Stimulated activated CD4-positive, alpha-beta T cell treated with anti-CD3 and anti-CD28 coated beads, Interleukin-2, amount 100 ng/mL, for 4 hours (primary cell): ENCODE data around the gene HHEX.
"Not testable (repeated sequence)": the region's sequence is repeated elsewhere in the genome, so short reads cannot be mapped to it uniquely, and the experiment has no call there.

ENCODE experiments used
- DNase-seq: peaks from one replicate; pipeline ENCODE4 v3.0.0-alpha.2; 2020; ENCODE audit warnings: low read depth

The HHEX gene

GRCh38 chr10:92689663-92690210 is at the start of gene HHEX:
Gene HHEX (plus strand): TSS chr10:92689955. CDS start chr10:92689987, 32 bp downstream.
- no peak for DNase-seq

DNA sequence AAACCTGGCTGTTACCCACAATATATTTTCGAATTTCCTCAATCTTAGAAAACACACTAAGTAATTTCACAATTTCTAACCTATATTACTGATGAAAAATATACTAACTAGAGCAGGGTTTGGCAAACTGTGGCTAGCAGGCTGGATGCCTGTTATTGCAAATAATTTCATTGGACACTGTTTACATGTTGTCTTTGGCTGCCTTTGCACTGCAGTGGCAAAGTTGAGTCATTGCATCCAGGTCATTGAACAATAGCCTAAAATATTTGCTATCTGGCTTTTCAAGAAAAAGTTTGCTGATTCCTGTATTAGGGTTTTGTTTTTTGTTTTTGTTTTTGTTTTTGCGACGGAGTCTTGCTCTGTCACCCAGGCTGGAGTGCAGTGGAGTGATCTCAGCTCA is 49.6 kb upstream of the HHEX start:
- no peak for DNase-seq

DNA sequence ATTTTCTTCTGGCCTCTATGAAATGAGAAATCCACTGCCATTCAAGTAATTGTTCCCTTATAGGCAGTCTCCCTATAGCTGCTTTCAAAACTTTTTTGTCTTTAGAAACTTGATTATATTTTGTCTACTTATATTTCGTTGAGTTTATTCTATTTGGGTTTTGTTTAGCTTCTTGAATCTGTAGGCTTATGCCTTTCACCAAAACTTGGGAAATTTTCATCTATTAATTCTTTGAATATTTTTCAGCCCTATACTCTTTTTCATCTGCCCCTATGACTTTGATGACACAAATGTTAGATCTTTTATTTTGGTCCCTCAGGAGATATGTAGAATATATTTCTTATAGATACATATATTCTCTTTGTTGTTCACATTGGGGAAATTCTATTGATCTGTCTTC is 48.3 kb upstream of the HHEX start:
- DNase-seq = no peak

GRCh38 chr10:92644921-92645320 is 44.8 kb upstream of the HHEX start:
- DNase-seq = no peak

- DNase-seq = not testable (repeated sequence)
These were observed 38.9 kb upstream of the HHEX start for GRCh38 chr10:92650864-92651263.

- no peak for DNase-seq
These were observed 34.3 kb upstream of the HHEX start for GRCh38 chr10:92655426-92655825.

DNA sequence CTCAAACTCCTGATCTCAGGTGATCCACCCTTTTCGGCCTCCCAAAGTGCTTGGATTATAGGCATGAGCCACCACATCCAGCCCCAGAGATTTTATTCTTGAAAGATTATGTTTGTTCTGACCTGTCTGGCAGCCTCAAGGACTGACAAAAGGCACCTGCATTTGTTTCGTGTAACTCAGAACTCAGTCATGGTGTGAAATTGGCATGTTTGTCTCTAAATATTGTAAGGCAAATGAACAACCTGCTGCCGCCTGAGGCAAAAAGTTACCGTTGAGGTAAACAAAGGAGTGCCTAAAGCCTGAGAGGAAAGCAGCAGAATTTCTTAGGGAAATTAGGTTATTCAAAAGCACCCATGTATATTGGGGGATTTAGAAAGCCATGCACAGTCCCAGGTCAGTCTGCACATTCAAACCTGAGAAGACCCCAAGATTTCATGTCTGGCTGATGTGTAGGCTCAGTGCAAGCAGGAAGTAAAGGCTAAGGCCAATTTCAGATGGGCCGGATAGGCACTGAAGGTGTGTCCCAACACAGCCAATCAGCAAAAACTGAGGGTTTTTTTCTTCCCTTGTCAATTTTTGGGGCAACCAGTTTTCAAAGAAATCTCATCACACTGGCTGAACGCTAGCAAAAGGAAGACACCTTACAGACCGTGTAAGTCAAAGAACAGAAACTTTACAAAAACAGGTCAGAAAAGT is 33.3 kb upstream of the HHEX start:
- DNase-seq = no peak

GRCh38 chr10:92657024-92657423 is 32.7 kb upstream of the HHEX start:
- no peak for DNase-seq

- DNase-seq = no peak
These were observed 26.9 kb upstream of the HHEX start for GRCh38 chr10:92662848-92663247.

GRCh38 chr10:92664322-92664721 is 25.4 kb upstream of the HHEX start:
- no peak for DNase-seq

GRCh38 chr10:92667078-92667477 is 22.7 kb upstream of the HHEX start:
- no peak for DNase-seq

- DNase-seq = no peak
These were observed 12.0 kb upstream of the HHEX start for GRCh38 chr10:92677708-92678107.

GRCh38 chr10:92678206-92678605 is 11.5 kb upstream of the HHEX start:
- DNase-seq = no peak

DNA sequence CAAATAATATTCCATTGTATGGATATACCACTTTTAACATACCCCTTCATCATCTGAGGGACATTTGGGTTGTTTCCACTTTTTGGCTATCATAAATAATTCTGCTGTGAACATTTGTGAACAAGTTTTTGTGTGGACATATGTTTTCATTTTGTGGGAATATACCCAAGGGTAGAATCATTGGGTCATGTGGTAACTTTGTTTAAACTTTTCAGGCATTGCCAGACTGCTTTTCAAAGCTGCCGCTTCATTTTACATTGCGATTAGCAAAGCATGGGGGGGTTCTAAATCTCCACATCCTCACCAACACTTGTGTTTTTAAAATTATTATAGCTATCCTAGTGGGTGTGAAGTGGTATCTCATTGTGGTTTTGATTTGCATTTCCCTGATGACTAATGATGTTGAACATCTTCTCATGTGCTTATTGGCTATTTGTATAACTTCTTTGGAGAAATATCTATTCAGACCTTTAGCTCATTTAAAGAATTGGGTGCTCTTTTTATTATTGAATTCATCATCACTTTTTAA is 8.4 kb upstream of the HHEX start:
- DNase-seq = no peak

DNA sequence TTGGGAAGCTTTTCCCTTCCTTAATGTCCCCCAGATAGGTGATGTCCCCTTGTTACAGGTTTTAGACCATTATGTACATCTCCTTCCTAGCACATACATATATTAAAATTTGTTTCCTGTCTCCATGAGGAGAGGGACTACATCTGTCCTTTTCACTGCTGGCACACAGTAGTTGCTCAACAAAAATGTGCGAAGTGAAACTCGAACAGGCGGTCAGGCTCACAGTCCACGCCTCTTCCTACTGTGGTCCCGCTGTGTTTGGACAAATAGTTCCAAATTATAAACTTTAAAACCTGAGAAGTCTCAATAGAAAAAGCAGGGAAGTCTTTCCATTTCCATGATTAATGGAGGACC is 1.2 kb upstream of the HHEX start:
- no peak for DNase-seq

GRCh38 chr10:92688927-92689662 is 660 bp upstream of the HHEX start:
- no peak for DNase-seq

DNA sequence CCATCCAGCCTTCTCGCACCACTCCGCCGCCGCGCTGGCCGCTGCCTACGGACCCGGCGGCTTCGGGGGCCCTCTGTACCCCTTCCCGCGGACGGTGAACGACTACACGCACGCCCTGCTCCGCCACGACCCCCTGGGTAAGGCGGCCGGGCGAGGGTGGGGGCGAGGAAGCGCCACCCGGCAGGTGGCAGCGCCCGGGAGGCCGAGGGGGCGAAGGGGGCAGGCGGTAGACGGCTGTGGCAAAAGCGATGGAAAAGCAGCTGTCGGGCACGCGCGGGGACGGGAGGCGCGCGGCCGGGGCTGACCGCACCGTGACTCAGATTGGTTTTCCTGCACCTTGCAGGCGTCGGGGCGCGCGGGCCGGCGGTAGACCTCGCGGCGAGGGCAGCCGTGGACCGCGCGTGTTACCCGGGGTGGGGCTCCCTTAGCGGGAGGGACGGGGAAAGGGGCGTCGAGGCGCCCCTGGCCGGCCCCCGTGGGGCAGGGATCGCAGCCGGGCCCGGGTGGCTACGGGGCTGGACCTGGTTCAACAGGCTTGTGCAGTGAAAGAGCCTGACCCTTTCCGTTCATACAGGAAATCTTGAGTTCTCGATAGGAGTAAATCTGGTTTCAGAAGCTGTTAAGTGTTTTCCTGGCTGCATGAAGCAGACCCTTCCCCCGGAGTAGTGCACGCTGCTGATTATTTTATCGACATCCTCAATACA is 608 bp downstream of the HHEX start:
- DNase-seq = no peak

DNA sequence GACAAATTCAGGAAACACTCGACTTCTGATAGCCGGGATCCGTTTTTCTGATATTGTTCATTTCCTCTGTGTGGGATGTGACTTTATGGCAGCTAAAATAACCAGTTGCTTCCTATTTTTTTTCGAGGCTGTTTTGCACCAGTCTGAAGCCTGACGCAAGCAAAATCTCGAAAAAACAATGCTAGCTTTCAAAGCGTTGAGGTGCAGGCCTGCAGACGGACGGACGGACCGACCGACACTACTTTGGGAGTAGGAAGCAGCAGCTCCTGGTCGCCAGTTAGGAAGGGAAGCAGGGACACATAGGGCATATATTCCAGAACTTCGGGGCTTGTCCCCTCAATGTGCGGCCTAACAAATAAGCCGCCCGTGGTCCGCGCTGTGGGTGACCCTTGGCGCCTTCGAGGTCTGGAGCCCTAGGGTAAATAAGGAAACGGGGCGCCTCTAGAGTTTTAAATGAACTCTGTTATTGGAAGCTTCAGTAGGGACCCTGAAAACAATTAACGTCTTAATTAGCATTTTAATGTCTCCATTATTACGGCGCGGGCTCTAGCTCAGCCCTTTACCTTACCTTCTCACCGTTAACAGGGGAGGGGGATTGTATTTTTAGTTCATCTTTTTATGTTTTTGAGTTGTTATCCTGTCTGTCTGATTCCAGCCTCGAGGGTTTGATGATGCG is 1.3 kb downstream of the HHEX start:
- DNase-seq = no peak

DNA sequence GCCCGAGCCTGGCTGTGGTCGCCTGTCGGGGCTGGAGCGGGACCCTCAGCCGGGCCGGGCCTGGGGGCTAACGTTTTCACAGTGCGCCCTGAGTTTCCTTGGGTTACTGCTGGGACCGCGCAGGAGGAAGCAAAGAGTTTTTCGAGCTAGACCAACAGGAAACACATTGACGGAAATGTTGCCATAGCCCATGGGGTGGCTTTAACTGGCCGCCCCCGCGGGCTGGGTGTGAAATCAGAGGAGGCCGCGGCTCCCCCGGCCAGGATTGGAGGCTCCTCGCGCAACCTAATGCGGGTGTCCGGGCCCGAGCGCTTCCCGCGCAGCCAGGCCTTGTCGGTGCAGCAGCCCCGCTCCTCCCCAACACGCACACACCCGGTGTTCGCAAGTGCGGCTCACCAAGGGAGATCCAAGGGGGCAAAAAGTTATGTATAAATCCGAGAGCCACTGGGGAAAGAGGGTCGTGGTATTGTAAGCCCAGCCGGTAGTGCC is 1.9 kb downstream of the HHEX start:
- DNase-seq = no peak

DNA sequence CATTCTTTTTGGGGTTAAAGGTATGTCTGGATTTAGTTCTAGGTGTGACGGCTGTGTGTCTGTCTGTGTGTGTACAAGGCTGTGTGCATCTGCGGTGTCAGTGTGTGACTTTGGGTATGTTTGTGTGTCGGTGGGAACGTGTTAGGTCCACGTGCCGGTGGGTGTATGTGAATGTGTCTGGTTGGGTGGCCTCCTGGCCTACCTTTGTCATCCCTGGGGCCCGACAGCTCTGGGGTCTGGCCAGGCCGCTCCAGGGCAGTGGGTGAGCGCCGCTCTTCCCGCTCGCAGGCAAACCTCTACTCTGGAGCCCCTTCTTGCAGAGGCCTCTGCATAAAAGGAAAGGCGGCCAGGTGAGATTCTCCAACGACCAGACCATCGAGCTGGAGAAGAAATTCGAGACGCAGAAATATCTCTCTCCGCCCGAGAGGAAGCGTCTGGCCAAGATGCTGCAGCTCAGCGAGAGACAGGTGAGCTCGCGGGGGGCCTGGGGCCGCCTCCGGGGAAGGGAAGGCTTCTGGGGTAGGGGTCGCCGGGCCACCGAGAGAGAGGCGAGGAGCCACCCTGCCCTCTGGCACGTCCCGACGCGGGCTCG is 2.4 kb downstream of the HHEX start:
- DNase-seq = no peak

DNA sequence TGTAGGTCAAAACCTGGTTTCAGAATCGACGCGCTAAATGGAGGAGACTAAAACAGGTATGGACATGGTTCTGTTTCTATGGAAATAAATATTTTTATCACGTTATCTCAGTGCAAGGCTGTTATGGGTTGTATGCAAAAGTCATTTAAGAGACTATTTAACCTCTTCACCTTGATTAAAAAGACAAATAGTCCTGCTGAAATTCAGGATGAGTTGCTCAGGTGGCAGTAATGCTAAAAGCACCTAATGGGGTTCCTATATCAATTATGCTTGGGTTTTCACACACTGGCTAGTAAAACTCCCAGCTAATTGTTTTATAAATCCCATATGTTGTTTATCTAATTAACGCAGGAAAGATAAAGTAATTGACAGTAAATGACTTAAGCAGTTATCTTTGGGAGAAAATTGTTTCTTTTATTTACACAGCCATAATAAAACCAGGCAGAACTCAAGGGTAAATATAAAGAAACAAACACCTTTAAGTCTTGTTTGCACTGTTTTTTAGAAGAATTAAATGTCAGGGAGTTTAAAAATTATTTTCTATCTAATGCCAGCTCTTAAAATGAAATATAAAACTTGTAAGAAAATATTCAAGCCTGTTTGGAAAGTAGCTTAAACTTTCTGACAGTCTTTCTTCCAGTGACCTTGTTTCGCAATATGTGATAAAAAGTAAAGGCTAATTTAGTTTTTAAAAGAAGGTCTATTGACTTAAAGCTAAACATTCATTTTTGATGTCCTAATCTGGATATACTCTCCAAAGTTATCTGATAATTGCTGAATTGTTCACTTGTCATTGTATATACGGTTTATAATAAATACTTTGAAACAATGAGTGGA is 3.2 kb downstream of the HHEX start:
- DNase-seq = no peak
